Esophagus mucosa (tissue), 1 donor: Measurements from ENCODE around the gene APAF1. TPM values are rescaled to one million over a fixed set of nuclear protein-coding genes. Genes with fewer than 3 reads are reported as not detected.

ENCODE experiments used
- ATAC-seq: fragments of 200-7000 bp; cut with Tn5 transposase; one replicate; pipeline ENCODE4 v1.9.1; 2020
- total RNA-seq: library from RNA; stranded (reverse); gene quantifications from one replicate; pipeline ENCODE4 v1.2.4, GENCODE V29; 2023
- donor health status: DM: yes; HTN: yes; CAD: no.

APAF1 gene
- total RNA-seq, 1 donor from 2014 or later = 4.1 TPM

DNA sequence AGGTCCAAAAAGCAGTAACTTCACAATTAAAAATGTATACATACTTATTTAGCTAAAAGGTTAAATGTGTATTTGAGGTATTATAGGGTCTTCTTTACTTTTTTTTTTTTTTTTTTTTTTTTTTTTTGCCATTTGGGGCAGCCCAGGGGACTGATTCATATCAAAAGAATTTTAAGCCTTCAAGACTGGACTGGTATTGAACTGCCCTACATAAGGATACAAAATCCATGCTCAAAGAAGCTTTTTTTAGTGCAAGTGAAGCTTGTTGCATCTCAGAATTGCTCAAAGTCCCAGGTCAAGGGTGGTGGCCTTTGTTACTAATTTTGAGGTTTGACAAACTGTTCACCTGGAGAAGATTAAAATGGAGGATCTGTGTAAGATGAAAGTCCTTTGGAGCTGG lies 124.0 kb downstream of the APAF1 start:
- no peak for ATAC-seq

DNA sequence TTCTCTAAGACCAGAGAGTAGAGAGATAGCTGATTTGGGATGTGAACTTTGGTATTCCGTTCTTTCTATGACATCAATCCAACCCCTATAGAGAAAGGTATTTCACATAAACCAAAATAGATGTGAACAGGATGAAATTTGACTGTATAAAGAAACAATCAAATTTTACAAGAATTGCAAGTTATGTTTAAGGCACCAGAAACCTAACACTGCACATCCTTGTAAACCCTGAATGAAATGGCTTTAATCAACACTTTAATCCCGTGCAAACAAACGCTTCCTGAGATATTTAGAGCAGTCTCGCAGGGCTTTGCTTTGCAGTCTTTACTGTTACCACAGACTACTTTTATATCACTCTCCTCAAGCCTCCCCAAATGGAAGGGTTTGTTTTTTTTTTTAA lies 125.1 kb downstream of the APAF1 start:
- no peak for ATAC-seq

DNA sequence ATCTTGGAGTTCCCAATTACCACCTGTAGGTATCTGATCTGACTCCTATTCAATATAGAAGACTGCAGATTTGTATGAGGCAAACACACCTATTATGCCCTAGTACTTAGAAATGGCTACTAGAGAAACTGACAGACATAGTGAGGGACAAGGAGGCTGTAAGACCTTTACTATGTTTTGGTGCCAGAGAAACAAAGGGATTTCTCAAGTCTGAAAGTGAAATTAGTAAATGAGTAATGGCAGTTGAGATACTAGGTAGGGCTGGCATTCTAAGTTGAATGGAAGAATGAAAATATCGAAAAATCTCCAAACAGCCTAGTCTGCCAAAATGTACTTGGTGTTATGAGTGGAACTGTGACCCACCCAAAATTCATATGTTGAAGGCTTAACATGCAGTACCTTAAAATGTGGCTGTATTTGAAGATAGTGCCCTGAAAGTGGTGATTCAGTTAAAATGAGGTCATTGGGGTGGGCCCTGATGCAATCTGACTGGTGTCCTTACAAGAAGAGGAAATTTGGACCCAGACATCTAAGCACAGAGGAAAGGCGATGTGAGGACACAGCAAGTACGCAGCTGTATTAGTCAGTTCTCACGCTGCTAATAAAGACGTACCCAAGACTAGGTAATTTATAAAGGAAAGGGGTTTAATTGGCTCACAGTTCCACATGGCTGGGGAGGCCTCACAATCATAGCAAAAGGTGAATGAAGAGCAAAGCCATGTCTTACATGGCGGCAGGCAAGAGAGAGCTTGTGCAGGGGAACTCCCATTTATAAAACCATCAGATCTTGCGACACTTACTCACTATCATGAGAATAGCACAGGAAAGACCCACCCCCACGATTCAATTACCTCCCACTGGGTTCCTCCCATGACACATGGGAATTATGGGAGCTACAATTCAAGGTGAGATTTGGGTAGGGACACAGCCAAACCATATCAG lies 127.0 kb downstream of the APAF1 start:
- no peak for ATAC-seq

- ATAC-seq = no peak
Measured at GRCh38 chr12:98772818-98773217, 127.7 kb downstream of the APAF1 start.

- no peak for ATAC-seq
Measured at GRCh38 chr12:98780261-98780660, 135.2 kb downstream of the APAF1 start.

DNA sequence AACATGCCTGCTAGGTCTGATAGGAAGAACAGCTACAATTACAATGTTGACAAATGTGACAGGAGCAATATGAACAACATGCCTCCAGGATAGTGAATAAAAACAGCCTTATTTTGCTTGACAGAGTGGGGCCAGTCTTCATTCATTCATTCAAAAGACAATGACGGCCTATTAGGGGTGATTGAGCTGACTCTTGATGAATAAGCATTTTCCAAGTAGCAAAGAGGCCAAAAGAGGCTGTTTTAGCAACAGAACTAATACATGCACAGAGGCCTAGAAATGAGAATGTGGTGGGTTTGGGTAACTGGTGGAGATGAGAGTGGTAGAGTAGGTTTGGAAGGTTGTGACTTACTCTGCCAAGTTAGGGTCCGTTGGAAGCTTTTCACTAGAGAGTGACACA lies 138.3 kb downstream of the APAF1 start:
- no peak for ATAC-seq

Other genes starting within 250 kb of the APAF1 start
- gene TMPO, start 129.7 kb upstream of the APAF1 start, total RNA-seq = 55.0 TPM
- gene SLC25A3, start 51.6 kb upstream of the APAF1 start, total RNA-seq = 543 TPM
- gene IKBIP, start 502 bp upstream of the APAF1 start, total RNA-seq = 4.1 TPM